ENCODE measurements around the gene DAZAP1. TPM values are rescaled to one million over a fixed set of nuclear protein-coding genes. Genes with fewer than 3 reads are reported as not detected.
"Not testable (repeated sequence)": the region's sequence is repeated elsewhere in the genome, so short reads cannot be mapped to it uniquely, and the experiment has no call there.

DAZAP1 gene
- total and polyA plus RNA-seq, 3 experiments from 2014 or later, result 7.7 to 253 (median 253) TPM

DNA sequence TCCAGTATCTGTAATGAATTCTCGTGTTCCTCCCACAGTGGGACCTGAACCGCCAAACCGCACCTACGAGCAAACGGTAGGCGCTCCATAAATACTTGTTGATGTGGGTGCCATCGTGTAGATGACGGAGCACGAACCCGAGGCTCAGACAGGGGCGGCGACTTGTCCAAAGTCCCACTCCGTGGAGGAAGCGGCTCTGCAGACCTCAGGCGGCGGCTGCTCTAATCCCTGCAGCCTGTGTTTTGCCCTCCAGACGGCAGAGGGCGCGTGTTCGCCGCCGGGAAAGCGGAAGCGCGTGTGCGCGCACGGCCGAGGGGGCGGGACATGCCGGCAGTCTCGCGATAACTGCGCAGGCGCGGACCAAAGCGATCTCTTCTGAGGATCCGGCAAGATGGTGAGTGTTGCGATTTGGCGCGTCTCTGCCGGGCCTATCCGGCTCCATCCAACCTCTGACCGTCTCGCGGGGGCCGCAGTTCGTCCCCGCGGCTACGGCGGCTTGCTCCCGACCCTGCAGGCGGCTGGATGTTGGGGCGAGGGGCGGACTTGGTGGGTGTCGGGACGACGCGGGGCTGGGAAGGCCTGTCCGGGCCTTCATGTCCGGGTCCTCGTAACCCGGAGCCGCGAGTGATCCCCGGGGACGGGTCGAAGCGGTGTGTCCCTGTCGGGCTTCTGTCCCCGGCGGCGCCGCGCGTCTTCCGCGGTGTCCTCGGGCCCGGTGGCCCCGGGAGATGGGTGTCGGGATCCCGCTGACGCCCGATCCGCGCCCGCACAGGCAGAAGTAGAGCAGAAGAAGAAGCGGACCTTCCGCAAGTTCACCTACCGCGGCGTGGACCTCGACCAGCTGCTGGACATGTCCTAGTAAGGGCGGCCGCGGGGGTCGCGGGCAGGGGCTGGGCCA lies 30.9 kb downstream of the DAZAP1 start, which contains the start of gene RPS15:
TSS of gene RPS15 (plus strand) at position 362 of the 898 bp plus-strand sequence. CDS start at position 392, 30 bp downstream.
- POLR2A ChIA-PET, result interaction anchor here (0.8 to 1.0 kb wide), 3 partner anchors 16 to 35 kb away, joined by 4 to 7 read pairs (median 4); no protein-coding TSS in a partner anchor
- H3K36me3 ChIP-seq (ENCODE audit: insufficient read depth, low read length), result peaks cover 22% of the 10 kb centered on the region

DNA sequence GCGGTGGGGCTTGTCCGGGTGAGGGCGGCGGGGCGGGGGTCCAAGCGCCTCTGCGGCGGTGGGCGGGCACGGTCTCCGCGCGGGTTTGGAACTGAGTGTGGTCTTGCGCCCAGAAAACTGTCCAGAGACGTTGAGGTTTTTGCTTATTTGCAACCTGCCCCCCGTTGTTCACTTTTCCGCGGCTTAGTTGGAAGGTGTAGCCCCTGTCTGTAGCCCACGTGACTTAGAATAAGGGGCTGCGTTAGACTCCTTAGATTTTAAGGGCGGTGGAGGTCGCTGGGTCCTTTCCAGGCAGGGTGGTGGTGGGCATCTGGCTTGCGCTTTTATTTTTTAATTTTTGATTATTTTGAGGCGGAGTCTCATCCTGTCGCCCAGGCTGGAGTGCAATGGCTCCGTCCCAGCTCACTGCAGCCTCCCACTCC lies 31.6 kb downstream of the DAZAP1 start:
- ChIA-PET POLR2A (no interaction called here), CTCF (interaction anchor here (2.4 kb wide), 1 partner anchor 25 kb away, joined by 5 read pairs; no protein-coding TSS in a partner anchor)
- H3K27ac ChIP-seq (ENCODE audit: low read depth, low read length), result peak overlapping the region; percentile 91
- no peaks in the 10 kb centered on the region for H3K9me3 Mint-ChIP-seq
- H3K4me1 ChIP-seq (ENCODE audit: insufficient read depth, low read length), result peaks cover 27% of the 10 kb centered on the region
- H3K36me3 ChIP-seq (ENCODE audit: insufficient read depth, low read length), result peaks cover 22% of the 10 kb centered on the region
- H3K36me3 Mint-ChIP-seq, result peaks cover 3 to 60% (median 6%) of the 10 kb centered on the region in 3 donors
- peak overlapping the region; percentile 54 to 99 (median 97) for H3K27ac Mint-ChIP-seq
- no peaks in the 10 kb centered on the region for H3K9me3 ChIP-seq (ENCODE audit: low read length)
- H3K4me3 ChIP-seq (ENCODE audit: low read length), result peak overlapping the region; percentile 89
- H3K27me3 Mint-ChIP-seq, result no peaks in the 10 kb centered on the region
- no peak for DNase-seq
- H3K4me3 Mint-ChIP-seq, result peak overlapping the region; percentile 96 to 100 (median 97)
- peaks cover 23 to 35% (median 30%) of the 10 kb centered on the region in 3 donors for H3K4me1 Mint-ChIP-seq
- H3K27me3 ChIP-seq (ENCODE audit: insufficient read depth, low read length, poor library complexity, severe bottlenecking), result no peaks in the 10 kb centered on the region

More for the DNA sequence above, 30.9 kb downstream of the DAZAP1 start, which contains the start of gene RPS15:
- peak within 1 kb of the TSS; percentile 96 to 100 (median 98) for H3K27ac Mint-ChIP-seq
- peak within 1 kb of the TSS; percentile 96 to 100 (median 97) for H3K4me3 Mint-ChIP-seq
- Histone ChIP-seq H3K4me1 (ENCODE audit: insufficient read depth, low read length) (peaks cover 27% of the 10 kb centered on the region), H3K9me3 (ENCODE audit: low read length) (no peaks in the 10 kb centered on the region), H3K27ac (ENCODE audit: low read depth, low read length) (peak within 1 kb of the TSS; percentile 91), H3K27me3 (ENCODE audit: insufficient read depth, low read length, poor library complexity, severe bottlenecking) (no peaks in the 10 kb centered on the region), H3K4me3 (ENCODE audit: low read length) (peak within 1 kb of the TSS; percentile 89)
- no peaks in the 10 kb centered on the region for H3K9me3 Mint-ChIP-seq
- H3K27me3 Mint-ChIP-seq, result no peaks in the 10 kb centered on the region
- H3K4me1 Mint-ChIP-seq, result peaks cover 23 to 35% (median 30%) of the 10 kb centered on the region in 3 donors
- CTCF ChIA-PET, result interaction anchor here (0.9 to 2.0 kb wide), 2 partner anchors 29 to 55 kb away, joined by 3 to 8 read pairs; no protein-coding TSS in a partner anchor
- H3K36me3 Mint-ChIP-seq, result peaks cover 3 to 61% (median 6%) of the 10 kb centered on the region in 3 donors
- peak; percentile 94 to 98 (median 95) for DNase-seq

DNA sequence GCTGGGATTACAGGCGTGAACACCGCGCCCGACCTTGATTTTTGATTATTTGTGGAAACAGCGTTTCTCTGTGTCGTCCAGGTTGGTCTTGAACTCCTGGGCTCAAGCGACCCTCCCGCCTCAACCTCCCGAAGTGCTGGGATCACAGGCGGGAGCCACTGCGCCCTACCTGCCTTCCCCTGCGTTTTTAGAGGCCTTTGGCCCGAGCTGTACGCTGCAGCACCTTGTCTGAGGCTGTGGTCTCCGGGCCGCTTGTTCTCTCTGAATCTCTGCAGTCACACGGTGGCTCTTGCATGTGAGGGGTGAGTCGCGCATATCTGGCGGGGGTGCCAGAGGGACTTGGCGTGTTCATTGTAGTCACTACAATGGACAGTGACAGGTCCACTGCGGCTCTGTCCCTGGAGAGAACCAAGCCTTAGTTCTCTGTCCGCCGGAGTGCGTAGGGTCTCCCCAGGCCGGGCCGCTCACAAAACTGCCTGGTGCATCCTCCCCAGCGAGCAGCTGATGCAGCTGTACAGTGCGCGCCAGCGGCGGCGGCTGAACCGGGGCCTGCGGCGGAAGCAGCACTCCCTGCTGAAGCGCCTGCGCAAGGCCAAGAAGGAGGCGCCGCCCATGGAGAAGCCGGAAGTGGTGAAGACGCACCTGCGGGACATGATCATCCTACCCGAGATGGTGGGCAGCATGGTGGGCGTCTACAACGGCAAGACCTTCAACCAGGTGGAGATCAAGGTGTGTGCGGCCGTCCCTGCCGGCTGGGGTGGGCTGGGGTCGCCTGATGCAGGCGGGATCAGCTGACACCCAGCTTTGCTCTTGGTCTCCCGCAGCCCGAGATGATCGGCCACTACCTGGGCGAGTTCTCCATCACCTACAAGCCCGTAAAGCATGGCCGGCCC lies 32.4 kb downstream of the DAZAP1 start:
- H3K27me3 Mint-ChIP-seq; DNase-seq; H3K9me3 ChIP-seq (ENCODE audit: low read length); H3K9me3 Mint-ChIP-seq; H3K27me3 ChIP-seq (ENCODE audit: insufficient read depth, low read length, poor library complexity, severe bottlenecking): not testable (repeated sequence)
- H3K27ac Mint-ChIP-seq, result peak overlapping the region; percentile 54 to 98 (median 87)
- peaks cover 3 to 56% (median 6%) of the 10 kb centered on the region in 3 donors for H3K36me3 Mint-ChIP-seq
- CTCF ChIA-PET, result interaction anchor here (2.4 kb wide), 1 partner anchor 26 kb away, joined by 5 read pairs; no protein-coding TSS in a partner anchor
- Histone ChIP-seq H3K27ac (ENCODE audit: low read depth, low read length) (peak overlapping the region; percentile 91), H3K4me1 (ENCODE audit: insufficient read depth, low read length) (peaks cover 35% of the 10 kb centered on the region), H3K4me3 (ENCODE audit: low read length) (peak overlapping the region; percentile 89), H3K36me3 (ENCODE audit: insufficient read depth, low read length) (peaks cover 22% of the 10 kb centered on the region)
- H3K4me1 Mint-ChIP-seq, result peaks cover 25 to 38% (median 33%) of the 10 kb centered on the region in 3 donors
- H3K4me3 Mint-ChIP-seq, result peak overlapping the region; percentile 96 to 100 (median 97)
- POLR2A ChIA-PET, result interaction anchor here (0.9 kb wide), 1 partner anchor 21 kb away, joined by 3 read pairs; no protein-coding TSS in a partner anchor

DNA sequence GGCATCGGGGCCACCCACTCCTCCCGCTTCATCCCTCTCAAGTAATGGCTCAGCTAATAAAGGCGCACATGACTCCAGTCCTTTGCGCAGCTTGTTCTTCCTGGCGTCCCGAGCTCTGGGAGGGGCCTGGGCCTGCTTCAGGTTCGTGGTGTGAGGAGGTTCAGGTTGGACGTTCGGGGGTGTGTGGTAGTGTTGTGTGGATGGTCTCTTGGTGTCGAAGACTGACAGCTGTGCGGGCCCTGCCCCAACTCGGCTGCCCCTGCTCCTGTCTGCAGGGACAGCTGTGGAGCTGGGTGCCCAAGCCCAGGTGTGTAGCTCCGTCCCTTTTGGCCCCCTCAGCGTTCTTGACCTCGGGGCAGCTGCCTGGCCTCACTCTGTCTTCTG lies 33.0 kb downstream of the DAZAP1 start:
- no peak overlapping the region for H3K27ac ChIP-seq (ENCODE audit: low read depth, low read length)

DNA sequence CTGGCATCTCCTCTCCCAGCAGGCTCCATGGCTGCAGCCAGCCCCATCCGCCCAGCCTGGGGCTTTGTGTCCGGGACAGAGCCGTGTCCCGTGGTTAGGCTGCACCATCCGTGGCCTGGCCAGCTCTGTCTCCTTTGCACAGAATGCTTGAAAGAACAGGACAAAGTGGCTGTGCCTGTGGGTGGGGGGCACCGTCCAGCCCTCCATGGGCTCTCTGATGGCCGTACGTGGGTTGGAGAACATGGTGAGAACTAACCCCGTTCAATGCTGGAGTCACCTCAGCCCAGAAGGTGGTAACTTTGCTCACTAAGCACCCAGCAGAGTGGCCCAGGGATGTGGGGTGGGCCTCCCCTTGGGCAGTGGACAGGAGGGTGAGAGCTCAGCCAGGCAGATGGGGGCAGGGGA lies 33.6 kb downstream of the DAZAP1 start:
- H3K27me3 Mint-ChIP-seq, result no peaks in the 10 kb centered on the region
- no peaks in the 10 kb centered on the region for H3K9me3 ChIP-seq (ENCODE audit: low read length)
- peaks cover 22% of the 10 kb centered on the region for H3K36me3 ChIP-seq (ENCODE audit: insufficient read depth, low read length)
- peaks cover 36% of the 10 kb centered on the region for H3K4me1 ChIP-seq (ENCODE audit: insufficient read depth, low read length)
- H3K4me1 Mint-ChIP-seq, result peaks cover 26 to 46% (median 36%) of the 10 kb centered on the region in 3 donors
- peaks cover 2 to 46% (median 3%) of the 10 kb centered on the region in 3 donors for H3K36me3 Mint-ChIP-seq
- CTCF ChIA-PET, result interaction anchor here (2.4 kb wide), 1 partner anchor 27 kb away, joined by 5 read pairs; no protein-coding TSS in a partner anchor
- no peaks in the 10 kb centered on the region for H3K9me3 Mint-ChIP-seq
- H3K4me3 Mint-ChIP-seq, result peak overlapping the region in 6 of 7 donors; percentile 53 to 99 (median 97)
- POLR2A ChIA-PET, result interaction anchor here (0.6 to 0.9 kb wide), 2 partner anchors 22 to 645 kb away, joined by 3 to 6 read pairs; no protein-coding TSS in a partner anchor
- no peak for DNase-seq
- H3K4me3 ChIP-seq (ENCODE audit: low read length), result no peak overlapping the region
- H3K27ac Mint-ChIP-seq, result peak overlapping the region in 4 of 8 donors; percentile 14 to 96 (median 44)
- peaks cover 4% of the 10 kb centered on the region for H3K27me3 ChIP-seq (ENCODE audit: insufficient read depth, low read length, poor library complexity, severe bottlenecking)
- H3K27ac ChIP-seq (ENCODE audit: low read depth, low read length), result no peak overlapping the region

More for the DNA sequence above, 33.0 kb downstream of the DAZAP1 start:
- no peak for DNase-seq
- H3K9me3 Mint-ChIP-seq, result no peaks in the 10 kb centered on the region
- H3K4me3 Mint-ChIP-seq, result peak overlapping the region; percentile 57 to 100 (median 97)
- peaks cover 22% of the 10 kb centered on the region for H3K36me3 ChIP-seq (ENCODE audit: insufficient read depth, low read length)
- no peaks in the 10 kb centered on the region for H3K27me3 Mint-ChIP-seq
- H3K27ac Mint-ChIP-seq, result peak overlapping the region in 6 of 8 donors; percentile 17 to 96 (median 62)
- peaks cover 26 to 45% (median 36%) of the 10 kb centered on the region in 3 donors for H3K4me1 Mint-ChIP-seq
- peaks cover 3 to 50% (median 3%) of the 10 kb centered on the region in 3 donors for H3K36me3 Mint-ChIP-seq
- no peak overlapping the region for H3K4me3 ChIP-seq (ENCODE audit: low read length)
- peaks cover 36% of the 10 kb centered on the region for H3K4me1 ChIP-seq (ENCODE audit: insufficient read depth, low read length)
- CTCF ChIA-PET, result interaction anchor here (2.4 kb wide), 1 partner anchor 26 kb away, joined by 5 read pairs; no protein-coding TSS in a partner anchor
- no peaks in the 10 kb centered on the region for H3K9me3 ChIP-seq (ENCODE audit: low read length)
- H3K27me3 ChIP-seq (ENCODE audit: insufficient read depth, low read length, poor library complexity, severe bottlenecking), result peaks cover 1% of the 10 kb centered on the region
- POLR2A ChIA-PET, result interaction anchor here (0.9 kb wide), 1 partner anchor 22 kb away, joined by 3 read pairs; no protein-coding TSS in a partner anchor

DNA sequence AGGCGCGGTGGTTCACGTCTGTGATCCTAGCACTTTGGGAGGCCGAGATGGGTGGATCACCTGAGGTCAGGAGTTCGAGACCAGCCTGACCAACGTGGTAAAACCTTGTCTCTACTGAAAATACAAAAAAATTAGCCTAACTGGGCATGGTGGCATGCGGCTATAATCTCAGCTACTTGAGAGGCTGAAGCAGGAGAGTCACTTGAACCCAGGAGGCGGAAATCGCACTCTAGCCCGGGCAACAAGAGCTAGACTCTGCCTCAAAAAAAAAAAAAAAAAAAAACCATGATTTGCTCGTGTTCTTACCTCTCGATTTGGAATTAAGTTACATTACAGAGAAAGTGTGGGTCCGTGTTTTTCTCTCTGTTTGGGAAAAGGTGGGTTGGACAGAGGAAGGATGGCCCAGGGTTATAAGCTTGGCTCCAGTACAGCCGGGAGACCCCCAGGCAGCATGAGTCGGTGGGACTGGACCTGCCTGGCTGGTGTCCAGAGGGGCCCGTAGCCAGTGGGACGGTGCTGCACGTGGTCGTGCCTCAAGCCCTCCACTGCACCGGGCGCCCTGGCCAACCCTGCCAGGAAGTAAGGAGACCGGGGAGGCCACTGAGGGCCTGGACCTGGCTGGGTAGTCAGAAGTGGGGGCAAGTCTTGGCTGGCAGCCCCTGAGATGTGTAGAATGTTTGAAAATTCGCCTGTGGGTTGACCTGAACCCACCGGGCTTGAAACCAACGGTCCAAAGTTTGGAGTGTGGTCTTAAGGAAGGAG lies 34.5 kb downstream of the DAZAP1 start:
- Histone ChIP-seq H3K4me1 (ENCODE audit: insufficient read depth, low read length) (peaks cover 36% of the 10 kb centered on the region), H3K36me3 (ENCODE audit: insufficient read depth, low read length) (peaks cover 22% of the 10 kb centered on the region), H3K27me3 (ENCODE audit: insufficient read depth, low read length, poor library complexity, severe bottlenecking) (peaks cover 6% of the 10 kb centered on the region), H3K27ac (ENCODE audit: low read depth, low read length) (no peak overlapping the region), H3K4me3 (ENCODE audit: low read length) (no peak overlapping the region), H3K9me3 (ENCODE audit: low read length) (no peaks in the 10 kb centered on the region)
- Mint-ChIP-seq H3K4me3 (peak overlapping the region in 6 of 7 donors; percentile 23 to 98 (median 56)), H3K9me3 (no peaks in the 10 kb centered on the region), H3K27me3 (peaks cover 0 to 2% of the 10 kb centered on the region in 2 donors), H3K4me1 (peaks cover 28 to 49% (median 36%) of the 10 kb centered on the region in 3 donors), H3K27ac (peak overlapping the region in 2 of 8 donors; percentile 54 to 96), H3K36me3 (peaks cover 2 to 46% (median 3%) of the 10 kb centered on the region in 3 donors)
- DNase-seq, result no peak
- ChIA-PET POLR2A (interaction anchor here (0.6 kb wide), 1 partner anchor 645 kb away, joined by 6 read pairs; no protein-coding TSS in a partner anchor), CTCF (interaction anchor here (1.8 to 2.4 kb wide), 2 partner anchors 28 to 197 kb away, joined by 5 to 6 read pairs; no protein-coding TSS in a partner anchor)
